NB4 (cell line): ENCODE measurements around the gene SPATA9.

ENCODE experiments used
- CTCF ChIP-seq: IDR thresholded peaks from one replicate; pipeline ENCODE4 v1.5.1; 2012; ENCODE audit warnings: low read depth, low read length
- POLR2A ChIP-seq: IDR thresholded peaks from 2 replicates; pipeline ENCODE4 v1.6.1; 2011; ENCODE audit warnings: mild to moderate bottlenecking; ENCODE audit not compliant: insufficient read length; ENCODE audit errors: extremely low read depth

GRCh38 chr5:95669985-95670384, 12.8 kb downstream of the SPATA9 start:
- TF ChIP-seq POLR2A (no peak), CTCF (no peak)
